ENCODE data around the gene MINDY4. TPM values are rescaled to one million over a fixed set of nuclear protein-coding genes. Genes with fewer than 3 reads are reported as not detected.

Gene MINDY4
- total RNA-seq, 1 donor from 2014 or later: 20.1 TPM

GRCh38 chr7:30870821-30871518 is 99.8 kb downstream of the MINDY4 start:
- peaks cover 25% of the 10 kb centered on the region for H3K36me3 ChIP-seq
- TF ChIP-seq, protein P1, sequence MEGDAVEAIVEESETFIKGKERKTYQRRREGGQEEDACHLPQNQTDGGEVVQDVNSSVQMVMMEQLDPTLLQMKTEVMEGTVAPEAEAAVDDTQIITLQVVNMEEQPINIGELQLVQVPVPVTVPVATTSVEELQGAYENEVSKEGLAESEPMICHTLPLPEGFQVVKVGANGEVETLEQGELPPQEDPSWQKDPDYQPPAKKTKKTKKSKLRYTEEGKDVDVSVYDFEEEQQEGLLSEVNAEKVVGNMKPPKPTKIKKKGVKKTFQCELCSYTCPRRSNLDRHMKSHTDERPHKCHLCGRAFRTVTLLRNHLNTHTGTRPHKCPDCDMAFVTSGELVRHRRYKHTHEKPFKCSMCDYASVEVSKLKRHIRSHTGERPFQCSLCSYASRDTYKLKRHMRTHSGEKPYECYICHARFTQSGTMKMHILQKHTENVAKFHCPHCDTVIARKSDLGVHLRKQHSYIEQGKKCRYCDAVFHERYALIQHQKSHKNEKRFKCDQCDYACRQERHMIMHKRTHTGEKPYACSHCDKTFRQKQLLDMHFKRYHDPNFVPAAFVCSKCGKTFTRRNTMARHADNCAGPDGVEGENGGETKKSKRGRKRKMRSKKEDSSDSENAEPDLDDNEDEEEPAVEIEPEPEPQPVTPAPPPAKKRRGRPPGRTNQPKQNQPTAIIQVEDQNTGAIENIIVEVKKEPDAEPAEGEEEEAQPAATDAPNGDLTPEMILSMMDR (IDR thresholded peaks at IDR 0.05): no peak
- H3K27me3 ChIP-seq: no peaks in the 10 kb centered on the region
- no peaks in the 10 kb centered on the region for H3K4me1 ChIP-seq
- no peak overlapping the region for H3K4me3 ChIP-seq
- ATAC-seq: no peak
- intact Hi-C loops (cut with DNase I): no loop called here
- no peaks in the 10 kb centered on the region for H3K9me3 ChIP-seq
- no peak overlapping the region for H3K27ac ChIP-seq
- no peak for DNase-seq

GRCh38 chr7:30871655-30872054 is 100.4 kb downstream of the MINDY4 start:
- H3K4me3 ChIP-seq: no peak overlapping the region
- H3K4me1 ChIP-seq: no peaks in the 10 kb centered on the region
- no peaks in the 10 kb centered on the region for H3K27me3 ChIP-seq
- no peak for DNase-seq
- H3K9me3 ChIP-seq: no peaks in the 10 kb centered on the region
- intact Hi-C loops (cut with DNase I): no loop called here
- TF ChIP-seq, protein P1 (IDR thresholded peaks at IDR 0.05): no peak
- peaks cover 29% of the 10 kb centered on the region for H3K36me3 ChIP-seq
- ATAC-seq: no peak
- no peak overlapping the region for H3K27ac ChIP-seq

- H3K4me1 ChIP-seq: peaks cover 4% of the 10 kb centered on the region
- no peak for ATAC-seq
- H3K27me3 ChIP-seq: no peaks in the 10 kb centered on the region
- H3K36me3 ChIP-seq: peaks cover 29% of the 10 kb centered on the region
- no peak overlapping the region for H3K4me3 ChIP-seq
- TF ChIP-seq, protein P1 (IDR thresholded peaks at IDR 0.05): no peak
- intact Hi-C loops (cut with DNase I): no loop called here
- no peak overlapping the region for H3K27ac ChIP-seq
- no peaks in the 10 kb centered on the region for H3K9me3 ChIP-seq
- DNase-seq: no peak
These were observed 102.0 kb downstream of the MINDY4 start for GRCh38 chr7:30873207-30873606.

- H3K36me3 ChIP-seq: peaks cover 29% of the 10 kb centered on the region
- TF ChIP-seq, protein P1 (IDR thresholded peaks at IDR 0.05): no peak
- intact Hi-C loops (cut with DNase I): no loop called here
- no peak overlapping the region for H3K4me3 ChIP-seq
- no peak overlapping the region for H3K27ac ChIP-seq
- ATAC-seq: no peak
- DNase-seq: no peak
- peaks cover 4% of the 10 kb centered on the region for H3K4me1 ChIP-seq
- no peaks in the 10 kb centered on the region for H3K9me3 ChIP-seq
- H3K27me3 ChIP-seq: no peaks in the 10 kb centered on the region
These were observed 102.4 kb downstream of the MINDY4 start for GRCh38 chr7:30873656-30874055.

GRCh38 chr7:30874656-30875302 is 103.6 kb downstream of the MINDY4 start:
- intact Hi-C loops (cut with DNase I): no loop called here
- no peak for ATAC-seq
- TF ChIP-seq, protein P1 (IDR thresholded peaks at IDR 0.05): no peak

More at GRCh38 chr7:30874656-30875302, 103.6 kb downstream of the MINDY4 start:
- H3K9me3 ChIP-seq: no peaks in the 10 kb centered on the region
- H3K36me3 ChIP-seq: peaks cover 29% of the 10 kb centered on the region
- no peak overlapping the region for H3K4me3 ChIP-seq
- no peaks in the 10 kb centered on the region for H3K27me3 ChIP-seq
- H3K27ac ChIP-seq: no peak overlapping the region
- no peak for DNase-seq
- peaks cover 4% of the 10 kb centered on the region for H3K4me1 ChIP-seq

All from upper lobe of right lung (tissue), 1 donor.